Measurements from ENCODE around the gene RGS14. TPM values are rescaled to one million over a fixed set of nuclear protein-coding genes. Genes with fewer than 3 reads are reported as not detected.

The RGS14 gene
- total RNA-seq, 1 experiment from 2014 or later: 9.4 TPM

- TF ChIP-seq, protein P1, sequence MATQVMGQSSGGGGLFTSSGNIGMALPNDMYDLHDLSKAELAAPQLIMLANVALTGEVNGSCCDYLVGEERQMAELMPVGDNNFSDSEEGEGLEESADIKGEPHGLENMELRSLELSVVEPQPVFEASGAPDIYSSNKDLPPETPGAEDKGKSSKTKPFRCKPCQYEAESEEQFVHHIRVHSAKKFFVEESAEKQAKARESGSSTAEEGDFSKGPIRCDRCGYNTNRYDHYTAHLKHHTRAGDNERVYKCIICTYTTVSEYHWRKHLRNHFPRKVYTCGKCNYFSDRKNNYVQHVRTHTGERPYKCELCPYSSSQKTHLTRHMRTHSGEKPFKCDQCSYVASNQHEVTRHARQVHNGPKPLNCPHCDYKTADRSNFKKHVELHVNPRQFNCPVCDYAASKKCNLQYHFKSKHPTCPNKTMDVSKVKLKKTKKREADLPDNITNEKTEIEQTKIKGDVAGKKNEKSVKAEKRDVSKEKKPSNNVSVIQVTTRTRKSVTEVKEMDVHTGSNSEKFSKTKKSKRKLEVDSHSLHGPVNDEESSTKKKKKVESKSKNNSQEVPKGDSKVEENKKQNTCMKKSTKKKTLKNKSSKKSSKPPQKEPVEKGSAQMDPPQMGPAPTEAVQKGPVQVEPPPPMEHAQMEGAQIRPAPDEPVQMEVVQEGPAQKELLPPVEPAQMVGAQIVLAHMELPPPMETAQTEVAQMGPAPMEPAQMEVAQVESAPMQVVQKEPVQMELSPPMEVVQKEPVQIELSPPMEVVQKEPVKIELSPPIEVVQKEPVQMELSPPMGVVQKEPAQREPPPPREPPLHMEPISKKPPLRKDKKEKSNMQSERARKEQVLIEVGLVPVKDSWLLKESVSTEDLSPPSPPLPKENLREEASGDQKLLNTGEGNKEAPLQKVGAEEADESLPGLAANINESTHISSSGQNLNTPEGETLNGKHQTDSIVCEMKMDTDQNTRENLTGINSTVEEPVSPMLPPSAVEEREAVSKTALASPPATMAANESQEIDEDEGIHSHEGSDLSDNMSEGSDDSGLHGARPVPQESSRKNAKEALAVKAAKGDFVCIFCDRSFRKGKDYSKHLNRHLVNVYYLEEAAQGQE (IDR thresholded peaks at IDR 0.05; ENCODE audit: low read depth): no peak
- TF ChIP-seq TCF7L2 (IDR thresholded peaks at IDR 0.05; ENCODE audit: borderline replicate concordance, extremely low read depth, insufficient read depth, insufficient read length) (no peak), RAD21 (IDR thresholded peaks at IDR 0.05; ENCODE audit: low read depth) (no peak), SRF (IDR thresholded peaks at IDR 0.05; ENCODE audit: low read depth) (no peak)
- TF ChIP-seq, protein P2, sequence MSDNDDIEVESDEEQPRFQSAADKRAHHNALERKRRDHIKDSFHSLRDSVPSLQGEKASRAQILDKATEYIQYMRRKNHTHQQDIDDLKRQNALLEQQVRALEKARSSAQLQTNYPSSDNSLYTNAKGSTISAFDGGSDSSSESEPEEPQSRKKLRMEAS (IDR thresholded peaks at IDR 0.05): no peak
Observed at GRCh38 chr5:177389241-177390169, 31.8 kb downstream of the RGS14 start (continued).

All from HCT116 (cell line).